Measurements from ENCODE around the gene BAD. TPM values are rescaled to one million over a fixed set of nuclear protein-coding genes. Genes with fewer than 3 reads are reported as not detected.

BAD gene
- polyA plus RNA-seq, 1 experiment, result 36.1 TPM

DNA sequence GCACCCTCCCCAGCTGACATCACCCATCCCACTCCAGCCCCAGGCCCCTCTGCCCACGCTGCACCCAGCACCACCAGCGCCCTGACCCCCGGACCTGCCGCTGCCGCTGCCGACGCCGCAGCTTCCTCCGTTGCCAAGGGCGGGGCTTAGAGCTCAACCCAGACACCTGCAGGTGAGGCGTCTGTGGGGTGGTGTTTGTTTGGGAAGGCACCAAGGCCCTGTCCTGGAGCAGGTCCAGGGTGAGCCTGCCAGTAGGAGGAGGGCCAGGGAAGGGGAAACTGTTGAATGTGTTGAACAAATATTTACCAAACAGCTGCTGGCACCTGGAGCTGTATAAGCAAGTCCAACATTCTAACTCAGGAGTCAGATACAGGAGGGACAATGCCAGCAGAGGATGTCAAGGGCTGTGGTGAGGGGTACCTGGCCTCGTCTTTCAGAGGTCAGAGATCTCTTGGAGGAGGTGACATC lies 46.9 kb downstream of the BAD start:
- TF ChIP-seq, protein P1, sequence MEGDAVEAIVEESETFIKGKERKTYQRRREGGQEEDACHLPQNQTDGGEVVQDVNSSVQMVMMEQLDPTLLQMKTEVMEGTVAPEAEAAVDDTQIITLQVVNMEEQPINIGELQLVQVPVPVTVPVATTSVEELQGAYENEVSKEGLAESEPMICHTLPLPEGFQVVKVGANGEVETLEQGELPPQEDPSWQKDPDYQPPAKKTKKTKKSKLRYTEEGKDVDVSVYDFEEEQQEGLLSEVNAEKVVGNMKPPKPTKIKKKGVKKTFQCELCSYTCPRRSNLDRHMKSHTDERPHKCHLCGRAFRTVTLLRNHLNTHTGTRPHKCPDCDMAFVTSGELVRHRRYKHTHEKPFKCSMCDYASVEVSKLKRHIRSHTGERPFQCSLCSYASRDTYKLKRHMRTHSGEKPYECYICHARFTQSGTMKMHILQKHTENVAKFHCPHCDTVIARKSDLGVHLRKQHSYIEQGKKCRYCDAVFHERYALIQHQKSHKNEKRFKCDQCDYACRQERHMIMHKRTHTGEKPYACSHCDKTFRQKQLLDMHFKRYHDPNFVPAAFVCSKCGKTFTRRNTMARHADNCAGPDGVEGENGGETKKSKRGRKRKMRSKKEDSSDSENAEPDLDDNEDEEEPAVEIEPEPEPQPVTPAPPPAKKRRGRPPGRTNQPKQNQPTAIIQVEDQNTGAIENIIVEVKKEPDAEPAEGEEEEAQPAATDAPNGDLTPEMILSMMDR (IDR thresholded peaks at IDR 0.05; ENCODE audit: low read depth, low read length), result no peak
- Histone ChIP-seq H3K9me3 (ENCODE audit: control insufficient read depth, insufficient read depth, low read length) (peaks cover 4% of the 10 kb centered on the region; the same call in 1 of the 2 replicates), H3K27me3 (ENCODE audit: control insufficient read depth, insufficient read depth, low read length) (no peaks in the 10 kb centered on the region), H3K4me3 (ENCODE audit: low read depth, low read length) (no peak overlapping the region), H3K27ac (ENCODE audit: low read depth, low read length) (no peak overlapping the region)
- ChIA-PET POLR2A (no interaction called here), CTCF (no interaction called here)
- no peak for DNase-seq (ENCODE audit: low read depth, low spot score)

DNA sequence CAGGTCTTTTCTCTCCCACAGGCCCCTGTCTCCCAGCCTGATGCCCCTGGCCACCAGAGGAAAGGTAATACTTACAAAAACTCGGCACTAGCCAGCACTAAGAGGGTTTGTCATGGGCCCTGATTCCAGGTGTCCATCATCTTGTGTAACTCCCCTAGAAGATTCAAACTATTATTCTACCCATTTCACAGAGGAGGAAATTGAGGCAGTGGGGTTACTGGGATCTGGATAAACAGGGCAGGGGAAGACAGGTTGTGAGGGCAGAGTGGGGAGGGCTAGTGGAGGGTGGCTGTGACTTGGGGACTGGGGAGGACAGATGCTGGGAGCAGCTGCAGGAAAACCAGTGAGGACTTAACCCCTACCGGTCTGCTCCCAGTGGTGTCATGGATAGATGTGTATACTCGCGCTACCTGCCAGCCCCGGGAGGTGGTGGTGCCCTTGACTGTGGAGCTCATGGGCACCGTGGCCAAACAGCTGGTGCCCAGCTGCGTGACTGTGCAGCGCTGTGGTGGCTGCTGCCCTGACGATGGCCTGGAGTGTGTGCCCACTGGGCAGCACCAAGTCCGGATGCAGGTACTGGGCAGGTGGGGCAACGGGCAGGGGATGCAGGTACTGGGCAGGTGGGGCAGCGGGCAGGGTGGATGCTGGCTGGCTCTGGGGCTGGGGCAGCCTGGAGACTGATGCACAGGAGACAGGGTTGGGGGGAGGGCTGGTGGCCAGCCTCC lies 48.9 kb downstream of the BAD start:
- H3K27ac ChIP-seq (ENCODE audit: low read depth, low read length), result no peak overlapping the region
- ChIA-PET POLR2A (interaction anchor here (0.5 to 0.6 kb wide), 2 partner anchors 20 to 33 kb away, joined by 4 read pairs; no protein-coding TSS in a partner anchor), CTCF (no interaction called here)
- H3K27me3 ChIP-seq (ENCODE audit: control insufficient read depth, insufficient read depth, low read length), result no peaks in the 10 kb centered on the region
- no peaks in the 10 kb centered on the region for H3K9me3 ChIP-seq (ENCODE audit: control insufficient read depth, insufficient read depth, low read length)
- TF ChIP-seq, protein P1 (IDR thresholded peaks at IDR 0.05; ENCODE audit: low read depth, low read length), result no peak
- no peak for DNase-seq (ENCODE audit: low read depth, low spot score)
- H3K4me3 ChIP-seq (ENCODE audit: low read depth, low read length), result peak overlapping the region; percentile 66

DNA sequence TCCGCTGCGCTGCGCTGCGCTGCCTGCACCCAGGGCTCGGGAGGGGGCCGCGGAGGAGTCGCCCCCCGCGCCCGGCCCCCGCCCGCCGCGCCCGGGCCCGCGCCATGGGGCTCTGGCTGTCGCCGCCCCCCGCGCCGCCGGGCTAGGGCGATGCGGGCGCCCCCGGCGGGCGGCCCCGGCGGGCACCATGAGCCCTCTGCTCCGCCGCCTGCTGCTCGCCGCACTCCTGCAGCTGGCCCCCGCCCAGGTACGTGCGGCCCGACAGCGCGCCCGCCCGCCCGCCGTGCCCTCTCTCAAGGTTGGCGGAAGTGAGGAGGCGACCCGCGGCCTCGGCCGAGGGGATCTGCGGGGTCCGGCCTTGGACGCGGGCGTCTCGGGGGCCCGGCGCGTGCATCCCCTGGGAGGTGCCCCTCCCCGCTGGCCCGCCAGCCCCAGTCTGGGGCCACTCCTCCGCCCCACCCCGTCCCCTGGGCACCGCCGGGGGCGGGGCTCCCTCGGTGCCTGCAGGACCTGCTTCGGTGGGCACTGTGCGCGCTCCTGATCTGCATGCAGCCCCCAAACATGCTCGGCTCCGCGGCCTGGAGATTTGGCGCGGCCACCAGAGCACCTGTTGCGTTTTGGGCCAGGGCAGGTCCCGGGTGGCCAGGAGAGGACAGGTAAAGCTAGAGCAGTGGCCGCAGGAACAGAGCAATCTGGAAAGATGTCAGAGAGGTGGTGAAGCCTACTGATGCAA lies 49.7 kb downstream of the BAD start:
- CTCF ChIA-PET, result no interaction called here
- Histone ChIP-seq H3K4me3 (ENCODE audit: low read depth, low read length) (peak overlapping the region; percentile 66), H3K27ac (ENCODE audit: low read depth, low read length) (no peak overlapping the region), H3K9me3 (ENCODE audit: control insufficient read depth, insufficient read depth, low read length) (no peaks in the 10 kb centered on the region), H3K27me3 (ENCODE audit: control insufficient read depth, insufficient read depth, low read length) (no peaks in the 10 kb centered on the region)
- TF ChIP-seq, protein P1 (IDR thresholded peaks at IDR 0.05; ENCODE audit: low read depth, low read length), result no peak
- DNase-seq (ENCODE audit: low read depth, low spot score), result no peak
- POLR2A ChIA-PET, result no interaction called here

DNA sequence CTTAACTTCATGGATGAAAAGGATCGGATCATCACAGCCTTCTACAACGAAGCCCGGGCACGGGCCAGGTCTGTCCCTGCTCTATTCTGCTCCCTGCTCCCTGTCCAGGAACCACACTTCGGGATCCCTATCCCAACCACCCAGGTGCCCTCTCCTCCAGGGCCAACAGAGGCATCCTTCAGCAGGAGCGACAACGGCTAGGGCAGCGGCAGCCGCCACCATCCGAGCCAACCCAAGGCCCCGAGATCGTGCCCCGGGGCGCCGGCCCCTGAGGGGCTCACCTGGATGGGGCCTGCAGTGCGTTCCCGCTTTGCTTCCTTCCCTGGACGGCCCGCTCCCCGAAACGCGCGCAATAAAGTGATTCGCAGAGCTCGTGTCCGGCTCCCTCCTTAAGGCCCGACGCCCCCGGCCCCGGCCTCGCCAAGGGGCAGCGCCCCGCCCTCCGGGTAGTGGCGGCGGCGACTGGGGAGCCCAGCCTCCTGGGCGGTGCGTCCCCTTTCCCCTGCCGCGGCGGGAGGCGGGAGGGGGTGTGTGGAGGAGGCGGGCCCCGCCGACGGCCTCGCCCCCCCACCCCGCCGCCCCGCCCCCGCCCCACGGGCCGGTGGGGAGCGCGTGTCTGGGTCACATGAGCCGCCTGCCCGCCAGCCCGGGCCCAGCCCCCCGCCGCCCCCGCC lies 50.4 kb downstream of the BAD start, which contains the start of gene VEGFB:
TSS of gene VEGFB (plus strand) at position 672 of the 674 bp plus-strand sequence. CDS start 250 bp downstream, outside the sequence.
- CTCF ChIA-PET, result interaction anchor here (2.1 kb wide), 1 partner anchor 67 kb away, joined by 6 read pairs; no protein-coding TSS in a partner anchor
- Histone ChIP-seq H3K9me3 (ENCODE audit: control insufficient read depth, insufficient read depth, low read length) (no peaks in the 10 kb centered on the region), H3K27me3 (ENCODE audit: control insufficient read depth, insufficient read depth, low read length) (no peaks in the 10 kb centered on the region), H3K27ac (ENCODE audit: low read depth, low read length) (no peak within 1 kb of the TSS), H3K4me3 (ENCODE audit: low read depth, low read length) (peak within 1 kb of the TSS; percentile 66)
- POLR2A ChIA-PET, result no interaction called here
- TF ChIP-seq, protein P1 (IDR thresholded peaks at IDR 0.05; ENCODE audit: low read depth, low read length), result no peak
- DNase-seq (ENCODE audit: low read depth, low spot score), result no peak

All from AG04450 (cell line).